ENCODE data around the gene PIAS3. TPM values are rescaled to one million over a fixed set of nuclear protein-coding genes. Genes with fewer than 3 reads are reported as not detected.

The PIAS3 gene
- total RNA-seq, 1 donor from 2014 or later = 58.5 TPM

- Mint-ChIP-seq H3K27ac (ENCODE audit: unreplicated experiment) (no peak overlapping the region), H3K36me3 (ENCODE audit: low read depth) (no peaks in the 10 kb centered on the region), H3K4me1 (ENCODE audit: low read depth) (peaks cover 7% of the 10 kb centered on the region), H3K27me3 (ENCODE audit: low read depth) (peaks cover 5% of the 10 kb centered on the region), H3K9me3 (ENCODE audit: low read depth) (no peaks in the 10 kb centered on the region), H3K4me3 (ENCODE audit: unreplicated experiment) (no peak overlapping the region)
- no peak for DNase-seq (ENCODE audit: low spot score)
- TF ChIP-seq CTCF (IDR thresholded peaks at IDR 0.05) = no peak
Observed at GRCh38 chr1:145874646-145875045, 15.8 kb upstream of the PIAS3 start.

- Mint-ChIP-seq H3K4me1 (ENCODE audit: low read depth) (peaks cover 7% of the 10 kb centered on the region), H3K4me3 (ENCODE audit: unreplicated experiment) (peak overlapping the region; percentile 51), H3K36me3 (ENCODE audit: low read depth) (no peaks in the 10 kb centered on the region), H3K27me3 (ENCODE audit: low read depth) (peaks cover 7% of the 10 kb centered on the region), H3K27ac (ENCODE audit: unreplicated experiment) (peak overlapping the region; percentile 41), H3K9me3 (ENCODE audit: low read depth) (no peaks in the 10 kb centered on the region)
- no peak for DNase-seq (ENCODE audit: low spot score)
- no peak for TF ChIP-seq CTCF (IDR thresholded peaks at IDR 0.05)
Observed at GRCh38 chr1:145871994-145872924, 13.4 kb upstream of the PIAS3 start.

GRCh38 chr1:145868232-145868631 is 9.4 kb upstream of the PIAS3 start:
- no peak for TF ChIP-seq CTCF (IDR thresholded peaks at IDR 0.05)
- Mint-ChIP-seq H3K36me3 (ENCODE audit: low read depth) (peaks cover 1% of the 10 kb centered on the region), H3K9me3 (ENCODE audit: low read depth) (no peaks in the 10 kb centered on the region), H3K27ac (ENCODE audit: unreplicated experiment) (no peak overlapping the region), H3K4me1 (ENCODE audit: low read depth) (peaks cover 7% of the 10 kb centered on the region), H3K27me3 (ENCODE audit: low read depth) (peaks cover 14% of the 10 kb centered on the region), H3K4me3 (ENCODE audit: unreplicated experiment) (no peak overlapping the region)
- DNase-seq (ENCODE audit: low spot score) = no peak

- TF ChIP-seq CTCF (IDR thresholded peaks at IDR 0.05) = no peak
- no peak overlapping the region for H3K27ac Mint-ChIP-seq (ENCODE audit: unreplicated experiment)
- peaks cover 11% of the 10 kb centered on the region for H3K27me3 Mint-ChIP-seq (ENCODE audit: low read depth)
- H3K4me1 Mint-ChIP-seq (ENCODE audit: low read depth) = peaks cover 6% of the 10 kb centered on the region
- H3K4me3 Mint-ChIP-seq (ENCODE audit: unreplicated experiment) = no peak overlapping the region
- no peaks in the 10 kb centered on the region for H3K9me3 Mint-ChIP-seq (ENCODE audit: low read depth)
- H3K36me3 Mint-ChIP-seq (ENCODE audit: low read depth) = peaks cover 1% of the 10 kb centered on the region
- no peak for DNase-seq (ENCODE audit: low spot score)
Observed at GRCh38 chr1:145863282-145864018, 4.6 kb upstream of the PIAS3 start.

GRCh38 chr1:145859491-145860023 is 676 bp upstream of the PIAS3 start:
- H3K27me3 Mint-ChIP-seq (ENCODE audit: low read depth) = peaks cover 3% of the 10 kb centered on the region
- peak overlapping the region; percentile 98 for H3K27ac Mint-ChIP-seq (ENCODE audit: unreplicated experiment)
- H3K36me3 Mint-ChIP-seq (ENCODE audit: low read depth) = peaks cover 16% of the 10 kb centered on the region
- TF ChIP-seq CTCF (IDR thresholded peaks at IDR 0.05) = peak; percentile 42
- H3K4me3 Mint-ChIP-seq (ENCODE audit: unreplicated experiment) = peak overlapping the region; percentile 92
- peak; percentile 95 for DNase-seq (ENCODE audit: low spot score)
- H3K4me1 Mint-ChIP-seq (ENCODE audit: low read depth) = peaks cover 19% of the 10 kb centered on the region
- no peaks in the 10 kb centered on the region for H3K9me3 Mint-ChIP-seq (ENCODE audit: low read depth)
